AG09309 (cell line): ENCODE results near the gene PLEKHG7.
"Not testable (repeated sequence)": the region's sequence is repeated elsewhere in the genome, so short reads cannot be mapped to it uniquely, and the experiment has no call there.

Source experiments
- DNase-seq: peaks from one replicate; pipeline ENCODE4 v3.0.0-alpha.2; 2010; ENCODE audit warnings: low read depth
- H3K4me3 ChIP-seq: 2 replicates; pipeline ENCODE4 v1.5.1; 2011; ENCODE audit warnings: mild to moderate bottlenecking, low read depth, low read length, moderate library complexity; ENCODE audit not compliant: control insufficient read depth
- TF ChIP-seq, protein P1 (sequence below): IDR thresholded peaks from 2 replicates; pipeline ENCODE4 v1.5.1; 2011; ENCODE audit warnings: mild to moderate bottlenecking, low read depth, low read length, inconsistent platforms; ENCODE audit not compliant: insufficient read depth, control insufficient read depth; ENCODE audit errors: missing control alignments

PLEKHG7 gene

DNA sequence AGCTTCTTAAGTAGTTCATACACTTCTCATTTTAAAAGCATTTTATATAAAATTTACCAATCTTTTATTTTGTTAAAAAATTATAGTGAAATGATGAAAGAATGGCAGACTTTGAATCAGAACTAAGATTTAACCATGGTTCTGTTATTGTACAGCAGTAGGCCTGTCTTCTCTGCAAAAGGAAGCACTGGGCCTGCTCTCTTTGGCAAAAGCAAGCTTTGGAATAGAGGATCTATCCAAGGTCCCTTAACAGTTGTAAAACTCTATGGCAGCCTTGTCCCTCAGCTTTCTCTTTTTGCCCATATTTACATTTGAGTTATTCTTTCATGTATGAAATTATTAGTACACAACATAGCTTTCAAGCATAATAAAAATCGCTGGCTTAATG lies 82.8 kb downstream of the PLEKHG7 start:
- TF ChIP-seq, protein P1, sequence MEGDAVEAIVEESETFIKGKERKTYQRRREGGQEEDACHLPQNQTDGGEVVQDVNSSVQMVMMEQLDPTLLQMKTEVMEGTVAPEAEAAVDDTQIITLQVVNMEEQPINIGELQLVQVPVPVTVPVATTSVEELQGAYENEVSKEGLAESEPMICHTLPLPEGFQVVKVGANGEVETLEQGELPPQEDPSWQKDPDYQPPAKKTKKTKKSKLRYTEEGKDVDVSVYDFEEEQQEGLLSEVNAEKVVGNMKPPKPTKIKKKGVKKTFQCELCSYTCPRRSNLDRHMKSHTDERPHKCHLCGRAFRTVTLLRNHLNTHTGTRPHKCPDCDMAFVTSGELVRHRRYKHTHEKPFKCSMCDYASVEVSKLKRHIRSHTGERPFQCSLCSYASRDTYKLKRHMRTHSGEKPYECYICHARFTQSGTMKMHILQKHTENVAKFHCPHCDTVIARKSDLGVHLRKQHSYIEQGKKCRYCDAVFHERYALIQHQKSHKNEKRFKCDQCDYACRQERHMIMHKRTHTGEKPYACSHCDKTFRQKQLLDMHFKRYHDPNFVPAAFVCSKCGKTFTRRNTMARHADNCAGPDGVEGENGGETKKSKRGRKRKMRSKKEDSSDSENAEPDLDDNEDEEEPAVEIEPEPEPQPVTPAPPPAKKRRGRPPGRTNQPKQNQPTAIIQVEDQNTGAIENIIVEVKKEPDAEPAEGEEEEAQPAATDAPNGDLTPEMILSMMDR, result no peak
- DNase-seq, result no peak
- no peak overlapping the region for H3K4me3 ChIP-seq

DNA sequence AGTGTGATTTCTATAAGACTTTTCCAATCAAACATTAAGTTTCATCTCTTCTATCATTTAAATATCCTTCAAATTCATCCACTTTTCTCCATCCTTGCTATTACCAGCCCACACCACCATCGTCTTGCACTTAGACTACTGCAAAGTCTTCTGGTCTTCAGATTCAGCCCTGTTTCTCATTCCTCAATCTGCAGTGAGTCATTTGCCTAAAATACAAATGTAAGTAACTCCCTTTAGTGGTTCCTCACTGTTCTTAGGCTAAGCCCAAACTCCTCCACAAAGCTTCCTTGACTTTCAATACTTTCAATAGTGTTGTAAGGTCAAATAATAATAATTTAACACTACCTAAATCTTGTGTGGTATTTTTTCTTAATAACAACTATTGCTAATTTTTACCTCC lies 83.3 kb downstream of the PLEKHG7 start:
- DNase-seq, result no peak
- TF ChIP-seq, protein P1, result no peak
- no peak overlapping the region for H3K4me3 ChIP-seq

DNA sequence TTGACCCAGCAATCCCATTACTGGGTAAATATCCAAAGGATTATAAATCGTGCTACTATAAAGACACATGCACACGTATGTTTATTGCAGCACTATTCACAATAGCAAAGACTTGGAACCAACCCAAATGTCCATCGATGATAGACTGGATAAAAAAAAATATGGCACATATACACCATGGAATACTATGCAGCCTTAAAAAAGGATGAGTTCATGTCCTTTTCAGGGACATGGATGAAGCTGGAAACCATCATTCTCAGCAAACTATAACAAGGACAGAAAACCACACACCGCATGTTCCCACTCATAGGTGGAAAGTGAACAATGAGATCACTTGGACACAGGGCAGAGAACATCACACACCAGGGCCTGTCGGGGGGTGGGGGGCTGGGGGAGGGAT lies 91.6 kb downstream of the PLEKHG7 start:
- not testable (repeated sequence) for DNase-seq, H3K4me3 ChIP-seq

DNA sequence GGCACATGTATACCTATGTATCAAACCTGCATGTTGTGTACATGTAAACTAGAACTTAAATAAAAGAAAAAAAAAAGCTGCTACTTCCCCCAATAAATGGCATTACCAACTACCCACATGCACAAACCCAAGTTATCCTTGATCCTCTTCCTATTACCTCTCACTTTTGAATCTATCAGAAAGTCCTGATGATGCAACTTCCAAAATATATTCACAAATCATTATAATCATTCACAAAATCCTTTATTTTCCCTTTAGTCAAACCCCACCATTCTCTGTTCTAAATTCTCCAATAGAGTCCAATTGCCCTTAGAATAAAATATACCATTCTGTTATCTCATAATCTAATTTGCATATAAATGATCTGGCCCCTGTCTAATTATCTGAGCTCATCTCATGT lies 92.0 kb downstream of the PLEKHG7 start:
- TF ChIP-seq, protein P1, result no peak
- no peak for DNase-seq
- no peak overlapping the region for H3K4me3 ChIP-seq

DNA sequence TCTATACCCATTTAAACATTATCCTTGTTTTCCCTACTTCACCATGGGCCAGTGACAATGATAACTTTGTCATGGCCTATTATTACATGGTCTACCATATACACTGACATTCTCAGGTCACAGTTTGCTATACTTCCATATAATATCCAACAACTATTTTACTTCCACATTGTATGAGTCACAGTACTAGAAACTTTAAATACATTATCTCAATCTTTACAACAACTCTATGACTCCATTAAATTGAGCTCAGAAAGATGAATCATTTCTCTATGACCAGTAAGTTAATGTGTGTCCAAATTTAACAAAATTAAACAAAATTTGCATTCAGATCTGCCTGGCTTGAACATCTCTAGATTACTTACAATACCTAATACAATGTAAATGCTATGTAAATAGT lies 93.9 kb downstream of the PLEKHG7 start:
- no peak overlapping the region for H3K4me3 ChIP-seq
- TF ChIP-seq, protein P1, result no peak
- no peak for DNase-seq

DNA sequence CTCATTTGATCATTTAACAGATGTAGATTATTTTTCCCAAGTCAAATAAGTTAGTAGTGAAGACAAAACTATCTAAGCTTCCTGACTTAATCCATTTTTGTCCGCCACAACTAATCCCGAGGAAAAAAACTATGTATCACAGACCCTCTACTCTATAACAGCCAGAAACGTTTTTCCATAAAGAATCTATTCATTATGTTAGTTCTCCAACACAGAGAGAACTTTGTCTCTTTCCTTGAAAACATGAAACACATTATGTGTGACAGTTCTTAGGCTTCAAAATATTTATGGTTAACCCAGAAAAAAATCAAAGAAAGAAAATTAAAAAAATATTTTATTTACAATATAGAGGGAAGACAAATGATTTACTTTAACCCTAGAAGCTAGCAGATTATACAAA lies 100.1 kb downstream of the PLEKHG7 start:
- no peak for DNase-seq
- no peak overlapping the region for H3K4me3 ChIP-seq
- TF ChIP-seq, protein P1, result no peak

DNA sequence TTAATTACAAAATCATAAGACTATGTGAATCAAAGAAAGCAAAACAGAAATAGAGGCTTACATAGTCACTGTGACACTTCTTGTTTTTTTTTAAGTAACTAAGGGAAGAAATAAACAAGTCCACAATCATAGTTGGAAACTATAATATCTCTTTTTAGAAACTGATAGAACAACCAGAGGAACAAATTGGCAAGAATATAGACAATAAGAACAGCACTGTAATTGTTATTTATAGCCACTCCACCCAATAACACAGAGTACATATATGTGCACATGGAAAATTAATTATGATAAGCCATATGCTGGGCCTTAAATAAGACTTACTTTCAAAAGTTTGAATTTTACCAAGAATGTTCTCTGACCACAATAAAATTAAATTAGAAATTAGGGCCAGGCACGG lies 101.1 kb downstream of the PLEKHG7 start:
- TF ChIP-seq, protein P1, result no peak
- no peak for DNase-seq
- H3K4me3 ChIP-seq, result no peak overlapping the region
